ENCODE measurements around the gene CPXM2. TPM values are rescaled to one million over a fixed set of nuclear protein-coding genes. Genes with fewer than 3 reads are reported as not detected.

The CPXM2 gene
- total RNA-seq, 1 experiment from 2014 or later: 0.12 TPM

GRCh38 chr10:123860856-123861255 is 30.8 kb downstream of the CPXM2 start:
- Histone ChIP-seq H2AFZ (ENCODE audit: low read depth, low read length, poor library complexity, severe bottlenecking) (no peak overlapping the region), H3K4me3 (replicated peaks in 1 of 2; ENCODE audit: low read depth in 1 of 2, low read length in 2 of 2) (no peak overlapping the region), H3K27ac (ENCODE audit: low read depth, low read length) (no peak overlapping the region), H3K4me1 (ENCODE audit: control insufficient read depth in 1 of 2, insufficient read depth in 2 of 2, low read length in 2 of 2) (no peaks in the 10 kb centered on the region), H3K9ac (ENCODE audit: low read length) (no peak overlapping the region), H3K36me3 (ENCODE audit: control insufficient read depth in 1 of 2, insufficient read depth in 2 of 2, low read length in 2 of 2) (no peaks in the 10 kb centered on the region), H3K4me2 (ENCODE audit: low read length) (no peak overlapping the region), H3K9me3 (ENCODE audit: control insufficient read depth in 1 of 2, insufficient read depth in 1 of 2, low read depth in 1 of 2, low read length in 2 of 2) (no peaks in the 10 kb centered on the region), H4K20me1 (ENCODE audit: insufficient read depth) (no peaks in the 10 kb centered on the region), H3K27me3 (ENCODE audit: insufficient read depth, low read length) (peaks cover 31% of the 10 kb centered on the region), H3K9me2 (ENCODE audit: insufficient read depth) (no peaks in the 10 kb centered on the region), H3K79me2 (ENCODE audit: insufficient read depth, low read length) (no peaks in the 10 kb centered on the region)
- ChIA-PET RAD21 (ENCODE audit: low non-redundant PET in 1 of 2, low total read pairs in 2 of 2, uncharacterized antibody in 2 of 2, unreplicated experiment in 2 of 2) (no interaction called here), CTCF (no interaction called here), POLR2A (no interaction called here)
- DNase-seq (ENCODE audit: low read depth, low spot score) (no peak), ATAC-seq (no peak)
- intact Hi-C loops (cut with micrococcal nuclease): no loop called here
- TF ChIP-seq ZNF274 (IDR thresholded peaks at IDR 0.05; ENCODE audit: low read depth, low read length) (no peak), SP1 (IDR thresholded peaks at IDR 0.05; ENCODE audit: low read depth) (no peak), ZBTB33 (IDR thresholded peaks at IDR 0.05; ENCODE audit: extremely low read depth, insufficient replicate concordance, low read length) (no peak), POLR2AphosphoS5 (IDR thresholded peaks at IDR 0.05; ENCODE audit: low read depth, low read length) (no peak), ZFX (IDR thresholded peaks at IDR 0.05) (no peak)
- no TSS peak for BruUV-seq (replicated peaks)

GRCh38 chr10:123860209-123860608 is 31.4 kb downstream of the CPXM2 start:
- no peak overlapping the region for H2AFZ ChIP-seq (ENCODE audit: low read depth, low read length, poor library complexity, severe bottlenecking)
- H3K27me3 ChIP-seq (ENCODE audit: insufficient read depth, low read length): peaks cover 37% of the 10 kb centered on the region
- CTCF ChIA-PET: no interaction called here
- DNase-seq (ENCODE audit: low read depth, low spot score) (no peak), ATAC-seq (no peak)
- no peaks in the 10 kb centered on the region for H3K9me3 ChIP-seq (ENCODE audit: control insufficient read depth in 1 of 2, insufficient read depth in 1 of 2, low read depth in 1 of 2, low read length in 2 of 2)
- H3K9me2 ChIP-seq (ENCODE audit: insufficient read depth): no peaks in the 10 kb centered on the region
- H3K4me2 ChIP-seq (ENCODE audit: low read length): no peak overlapping the region
- POLR2A ChIA-PET: no interaction called here
- H3K4me1 ChIP-seq (ENCODE audit: control insufficient read depth in 1 of 2, insufficient read depth in 2 of 2, low read length in 2 of 2): no peaks in the 10 kb centered on the region
- no peak overlapping the region for H3K27ac ChIP-seq (ENCODE audit: low read depth, low read length)
- H3K36me3 ChIP-seq (ENCODE audit: control insufficient read depth in 1 of 2, insufficient read depth in 2 of 2, low read length in 2 of 2): no peaks in the 10 kb centered on the region
- no TSS peak for BruUV-seq (replicated peaks)
- H3K4me3 ChIP-seq (replicated peaks in 1 of 2; ENCODE audit: low read depth in 1 of 2, low read length in 2 of 2): no peak overlapping the region
- no peak overlapping the region for H3K9ac ChIP-seq (ENCODE audit: low read length)
- intact Hi-C loops (cut with micrococcal nuclease): no loop called here
- no peaks in the 10 kb centered on the region for H4K20me1 ChIP-seq (ENCODE audit: insufficient read depth)
- H3K79me2 ChIP-seq (ENCODE audit: insufficient read depth, low read length): no peaks in the 10 kb centered on the region
- no peak for TF ChIP-seq CEBPB (IDR thresholded peaks at IDR 0.05; ENCODE audit: low read depth)
- TF ChIP-seq ZFX (IDR thresholded peaks at IDR 0.05): no peak
- no peak for TF ChIP-seq SP1 (IDR thresholded peaks at IDR 0.05; ENCODE audit: low read depth)
- no peak for TF ChIP-seq SRF (IDR thresholded peaks at IDR 0.05; ENCODE audit: low read depth)
- TF ChIP-seq ELF1 (IDR thresholded peaks at IDR 0.05; ENCODE audit: borderline replicate concordance, low read depth): no peak
- no peak for TF ChIP-seq EGR1 (IDR thresholded peaks at IDR 0.05; ENCODE audit: low read depth)
- no peak for TF ChIP-seq TCF7L2 (IDR thresholded peaks at IDR 0.05; ENCODE audit: borderline replicate concordance, extremely low read depth, insufficient read depth, insufficient read length)
- TF ChIP-seq SIN3A (IDR thresholded peaks at IDR 0.05; ENCODE audit: low read depth): no peak
- TF ChIP-seq JUND (IDR thresholded peaks at IDR 0.05): no peak
- TF ChIP-seq ZNF274 (IDR thresholded peaks at IDR 0.05; ENCODE audit: low read depth, low read length): no peak
- no peak for TF ChIP-seq POLR2AphosphoS5 (IDR thresholded peaks at IDR 0.05; ENCODE audit: low read depth, low read length)
- TF ChIP-seq ZBTB33 (IDR thresholded peaks at IDR 0.05; ENCODE audit: extremely low read depth, insufficient replicate concordance, low read length): no peak
- RAD21 ChIA-PET (ENCODE audit: low non-redundant PET in 1 of 2, low total read pairs in 2 of 2, uncharacterized antibody in 2 of 2, unreplicated experiment in 2 of 2): no interaction called here

Data from HCT116 (cell line).